Activated T-helper 1 cell treated with anti-CD3 and anti-CD28 coated beads, Interleukin-2, amount 50 U/mL, for 16 hours (primary cell): ENCODE data around the gene UNC79.

ENCODE experiments used
- DNase-seq, 2 donors: peaks; one replicate each; pipeline ENCODE4 v3.0.0-alpha.2; 2020; ENCODE audit warnings: low read depth in 1 of 2, low spot score in 1 of 2

The UNC79 gene

GRCh38 chr14:93655078-93655750 lies 224.5 kb downstream of the UNC79 start:
- no peak for DNase-seq

- no peak for DNase-seq
Observed at GRCh38 chr14:93657875-93658274, 227.1 kb downstream of the UNC79 start.

GRCh38 chr14:93663317-93663716 lies 232.6 kb downstream of the UNC79 start:
- no peak for DNase-seq

GRCh38 chr14:93665169-93665568 lies 234.4 kb downstream of the UNC79 start:
- no peak for DNase-seq

- DNase-seq = no peak
Observed at GRCh38 chr14:93669632-93670031, 238.9 kb downstream of the UNC79 start.

- DNase-seq = no peak
Observed at GRCh38 chr14:93674343-93674742, 243.6 kb downstream of the UNC79 start.

- no peak for DNase-seq
Observed at GRCh38 chr14:93675651-93676050, 244.9 kb downstream of the UNC79 start.

- no peak for DNase-seq
Observed at GRCh38 chr14:93676416-93676958, 245.7 kb downstream of the UNC79 start.

GRCh38 chr14:93682459-93682858 lies 251.7 kb downstream of the UNC79 start:
- DNase-seq = no peak

- no peak for DNase-seq
Observed at GRCh38 chr14:93683226-93683625, 252.5 kb downstream of the UNC79 start.

- DNase-seq = no peak
Observed at GRCh38 chr14:93685121-93685895, 254.6 kb downstream of the UNC79 start.

- no peak for DNase-seq
Observed at GRCh38 chr14:93686268-93686667, 255.5 kb downstream of the UNC79 start.

- no peak for DNase-seq
Observed at GRCh38 chr14:93688239-93688666, 257.5 kb downstream of the UNC79 start.

GRCh38 chr14:93688820-93689219 lies 258.1 kb downstream of the UNC79 start:
- no peak for DNase-seq

- no peak for DNase-seq
Observed at GRCh38 chr14:93690146-93690545, 259.4 kb downstream of the UNC79 start.

- no peak for DNase-seq
Observed at GRCh38 chr14:93691042-93691780, 260.5 kb downstream of the UNC79 start.

- DNase-seq = no peak
Observed at GRCh38 chr14:93693914-93694313, 263.2 kb downstream of the UNC79 start.

- DNase-seq = no peak
Observed at GRCh38 chr14:93700928-93701327, 270.2 kb downstream of the UNC79 start.

GRCh38 chr14:93701562-93701961 lies 270.8 kb downstream of the UNC79 start:
- no peak for DNase-seq

GRCh38 chr14:93702946-93703345 lies 272.2 kb downstream of the UNC79 start:
- no peak for DNase-seq

GRCh38 chr14:93703941-93704340 lies 273.2 kb downstream of the UNC79 start:
- DNase-seq = no peak
